Keratinocyte (primary cell): ENCODE measurements around the gene FAM83G.
"Not testable (repeated sequence)": the region's sequence is repeated elsewhere in the genome, so short reads cannot be mapped to it uniquely, and the experiment has no call there.

Experiments used
- CTCF ChIP-seq, 3 experiments: IDR thresholded peaks in 1 of 3; conservative IDR thresholded peaks in 1 of 3; optimal IDR thresholded peaks in 1 of 3; 2 replicates in 2 of 3; 3 replicates in 1 of 3; pipeline versions ENCODE3 to v1.5.1; 2011; ENCODE audit warnings: low read length in 3 of 3, mild to moderate bottlenecking in 3 of 3, moderate library complexity in 2 of 3, control low read depth in 1 of 3, inconsistent platforms in 1 of 3; ENCODE audit not compliant: insufficient read depth in 2 of 3; ENCODE audit errors: extremely low read depth in 1 of 3
- EZH2 ChIP-seq: IDR thresholded peaks from one replicate; pipeline ENCODE4 v1.6.1; 2012; ENCODE audit warnings: inconsistent platforms, mild to moderate bottlenecking, low read length, moderate library complexity

GRCh38 chr17:19043032-19043431 lies 38.5 kb upstream of the FAM83G start:
- TF ChIP-seq CTCF (optimal IDR thresholded peaks at IDR 0.05 in 1 of 3, IDR thresholded peaks at IDR 0.05 in 1 of 3, conservative IDR thresholded peaks at IDR 0.05 in 1 of 3; ENCODE audit: extremely low read depth in 1 of 3, insufficient read depth in 2 of 3, low read length in 3 of 3); EZH2: not testable (repeated sequence)
